Karpas-422 (cell line): ENCODE data around the gene EFNB1. TPM values are rescaled to one million over a fixed set of nuclear protein-coding genes. Genes with fewer than 3 reads are reported as not detected.

Source experiments
- DNase-seq: peaks from one replicate; pipeline ENCODE4 v3.0.0-alpha.2; 2015
- H2AFZ ChIP-seq: fragments of 200-600 bp; sonication (generic); 2 replicates; pipeline ENCODE4 v1.6.1; 2014; ENCODE audit warnings: antibody characterized with exemption, low read length, mixed read lengths
- H3K27ac ChIP-seq: fragments of 200-600 bp; sonication (generic); 2 replicates; pipeline ENCODE4 v1.5.1; 2014; ENCODE audit warnings: mild to moderate bottlenecking, low read length, moderate library complexity
- H3K27me3 ChIP-seq: fragments of 200-600 bp; sonication (generic); 2 replicates; pipeline ENCODE4 v1.6.1; 2014; ENCODE audit warnings: low read length, mixed read lengths
- H3K36me3 ChIP-seq: fragments of 200-600 bp; sonication (generic); 2 replicates; pipeline ENCODE4 v1.6.1; 2014; ENCODE audit warnings: low read length, mixed read lengths; ENCODE audit not compliant: insufficient read depth
- H3K4me1 ChIP-seq: fragments of 200-600 bp; sonication (generic); 2 replicates; pipeline ENCODE4 v1.6.1; 2014; ENCODE audit warnings: mild to moderate bottlenecking, low read length, mixed read lengths
- H3K4me2 ChIP-seq: fragments of 200-600 bp; sonication (generic); 2 replicates; pipeline ENCODE4 v1.6.1; 2014; ENCODE audit warnings: low read length, low read depth, mild to moderate bottlenecking; ENCODE audit not compliant: poor library complexity, severe bottlenecking
- H3K4me3 ChIP-seq: fragments of 200-600 bp; sonication (generic); 2 replicates; pipeline ENCODE4 v1.5.1; 2014; ENCODE audit warnings: mild to moderate bottlenecking, antibody characterized with exemption, low read length, mixed read lengths
- H3K79me2 ChIP-seq: fragments of 200-600 bp; sonication (generic); 2 replicates; pipeline ENCODE4 v1.6.1; 2014; ENCODE audit warnings: mild to moderate bottlenecking, low read length, mixed read lengths
- H3K9ac ChIP-seq: fragments of 200-600 bp; sonication (generic); 2 replicates; pipeline ENCODE4 v1.6.0; 2014; ENCODE audit warnings: low read length
- H3K9me2 ChIP-seq: fragments of 200-600 bp; sonication (generic), shearing (Covaris generic); replicated peaks from 2 replicates; pipeline ENCODE4 v1.6.0; 2014; ENCODE audit warnings: mild to moderate bottlenecking, low read length, moderate library complexity; ENCODE audit not compliant: insufficient read depth
- H3K9me3 ChIP-seq: fragments of 300-700, 200-600 bp; sonication (generic); 2 replicates; pipeline ENCODE4 v1.6.1; 2014; ENCODE audit warnings: low read length, mixed read lengths
- H4K20me1 ChIP-seq: fragments of 200-600 bp; sonication (generic); 2 replicates; pipeline ENCODE4 v1.6.1; 2014; ENCODE audit warnings: mild to moderate bottlenecking, antibody characterized with exemption, low read length, low read depth; ENCODE audit not compliant: insufficient read depth
- total RNA-seq: library from RNA; depleted of rRNA; stranded (reverse); fragments of >200 nt; shearing (Covaris generic); gene quantifications from 2 replicates; pipeline ENCODE4 v1.2.3, GENCODE V29; 2014; ENCODE audit warnings: low replicate concordance

Gene EFNB1
- total RNA-seq, 1 experiment from 2014 or later, result 0.67 TPM

GRCh38 chrX:68831405-68832100, 2.7 kb downstream of the EFNB1 start:
- Histone ChIP-seq H4K20me1 (no peaks in the 10 kb centered on the region; the same call in 1 of the 2 replicates), H3K4me1 (peaks cover 12% of the 10 kb centered on the region), H3K79me2 (no peaks in the 10 kb centered on the region), H3K4me2 (no peak overlapping the region), H3K9me2 (no peaks in the 10 kb centered on the region), H3K9me3 (no peaks in the 10 kb centered on the region), H3K4me3 (no peak overlapping the region), H2AFZ (no peak overlapping the region), H3K36me3 (no peaks in the 10 kb centered on the region), H3K27me3 (no peaks in the 10 kb centered on the region), H3K9ac (no peak overlapping the region), H3K27ac (no peak overlapping the region)
- DNase-seq, result no peak

- H3K4me1 ChIP-seq, result peaks cover 12% of the 10 kb centered on the region
- no peak overlapping the region for H3K4me3 ChIP-seq
- H3K36me3 ChIP-seq, result no peaks in the 10 kb centered on the region
- H4K20me1 ChIP-seq, result no peaks in the 10 kb centered on the region; the same call in 1 of the 2 replicates
- peak; percentile 60 for DNase-seq
- H2AFZ ChIP-seq, result no peak overlapping the region
- H3K4me2 ChIP-seq, result no peak overlapping the region
- no peaks in the 10 kb centered on the region for H3K9me3 ChIP-seq
- no peak overlapping the region for H3K27ac ChIP-seq
- H3K79me2 ChIP-seq, result no peaks in the 10 kb centered on the region
- no peak overlapping the region for H3K9ac ChIP-seq
- H3K9me2 ChIP-seq, result no peaks in the 10 kb centered on the region
- H3K27me3 ChIP-seq, result no peaks in the 10 kb centered on the region
Observed at GRCh38 chrX:68832101-68832416, 3.2 kb downstream of the EFNB1 start.

- H3K27ac ChIP-seq, result no peak overlapping the region
- H2AFZ ChIP-seq, result no peak overlapping the region
- H3K4me3 ChIP-seq, result no peak overlapping the region
- peaks cover 12% of the 10 kb centered on the region for H3K4me1 ChIP-seq
- no peaks in the 10 kb centered on the region; the same call in 1 of the 2 replicates for H4K20me1 ChIP-seq
- no peaks in the 10 kb centered on the region for H3K36me3 ChIP-seq
- H3K9ac ChIP-seq, result no peak overlapping the region
- no peaks in the 10 kb centered on the region for H3K27me3 ChIP-seq
- DNase-seq, result no peak
- no peaks in the 10 kb centered on the region for H3K79me2 ChIP-seq
- no peaks in the 10 kb centered on the region for H3K9me3 ChIP-seq
- no peak overlapping the region for H3K4me2 ChIP-seq
- H3K9me2 ChIP-seq, result no peaks in the 10 kb centered on the region
Observed at GRCh38 chrX:68832516-68833447, 4.0 kb downstream of the EFNB1 start.

- no peak overlapping the region for H2AFZ ChIP-seq
- H4K20me1 ChIP-seq, result no peaks in the 10 kb centered on the region; the same call in 1 of the 2 replicates
- H3K9me3 ChIP-seq, result no peaks in the 10 kb centered on the region
- H3K4me3 ChIP-seq, result no peak overlapping the region
- no peaks in the 10 kb centered on the region for H3K27me3 ChIP-seq
- H3K9ac ChIP-seq, result no peak overlapping the region
- no peak for DNase-seq
- H3K36me3 ChIP-seq, result no peaks in the 10 kb centered on the region
- H3K9me2 ChIP-seq, result no peaks in the 10 kb centered on the region
- H3K27ac ChIP-seq, result no peak overlapping the region
- peaks cover 6% of the 10 kb centered on the region for H3K4me1 ChIP-seq
- no peaks in the 10 kb centered on the region for H3K79me2 ChIP-seq
- no peak overlapping the region for H3K4me2 ChIP-seq
Observed at GRCh38 chrX:68833448-68833805, 4.6 kb downstream of the EFNB1 start.

- Histone ChIP-seq H3K27me3 (no peaks in the 10 kb centered on the region), H3K9me3 (no peaks in the 10 kb centered on the region), H3K9me2 (no peaks in the 10 kb centered on the region), H3K36me3 (no peaks in the 10 kb centered on the region), H3K27ac (no peak overlapping the region), H3K79me2 (no peaks in the 10 kb centered on the region), H3K9ac (no peak overlapping the region), H3K4me3 (no peak overlapping the region), H3K4me2 (no peak overlapping the region), H3K4me1 (peaks cover 5% of the 10 kb centered on the region), H4K20me1 (no peaks in the 10 kb centered on the region; the same call in 1 of the 2 replicates), H2AFZ (no peak overlapping the region)
- peak; percentile 61 for DNase-seq
Observed at GRCh38 chrX:68833855-68834331, 5.1 kb downstream of the EFNB1 start.

- Histone ChIP-seq H3K4me1 (peaks cover 3% of the 10 kb centered on the region; the same call in 1 of the 2 replicates), H3K79me2 (no peaks in the 10 kb centered on the region), H3K9ac (no peak overlapping the region)
Observed at GRCh38 chrX:68834371-68835103, 5.7 kb downstream of the EFNB1 start.

GRCh38 chrX:68835104-68835442, 6.3 kb downstream of the EFNB1 start:
- Histone ChIP-seq H3K27me3 (no peaks in the 10 kb centered on the region), H3K9ac (no peak overlapping the region), H2AFZ (no peak overlapping the region), H3K4me3 (no peak overlapping the region), H3K4me1 (peaks cover 3% of the 10 kb centered on the region; the same call in 1 of the 2 replicates), H3K36me3 (no peaks in the 10 kb centered on the region), H3K4me2 (no peak overlapping the region), H3K9me2 (no peaks in the 10 kb centered on the region), H3K79me2 (no peaks in the 10 kb centered on the region), H4K20me1 (no peaks in the 10 kb centered on the region; the same call in 1 of the 2 replicates), H3K9me3 (no peaks in the 10 kb centered on the region), H3K27ac (no peak overlapping the region)
- no peak for DNase-seq

More at GRCh38 chrX:68834371-68835103, 5.7 kb downstream of the EFNB1 start:
- H3K9me2 ChIP-seq, result no peaks in the 10 kb centered on the region
- no peak overlapping the region for H3K4me2 ChIP-seq
- no peak overlapping the region for H3K27ac ChIP-seq
- no peak overlapping the region for H3K4me3 ChIP-seq
- DNase-seq, result no peak
- no peaks in the 10 kb centered on the region for H3K27me3 ChIP-seq
- H3K36me3 ChIP-seq, result no peaks in the 10 kb centered on the region
- no peaks in the 10 kb centered on the region for H3K9me3 ChIP-seq
- no peaks in the 10 kb centered on the region; the same call in 1 of the 2 replicates for H4K20me1 ChIP-seq
- no peak overlapping the region for H2AFZ ChIP-seq

- no peak overlapping the region for H3K27ac ChIP-seq
- H3K79me2 ChIP-seq, result no peaks in the 10 kb centered on the region
- H3K9ac ChIP-seq, result no peak overlapping the region
- no peaks in the 10 kb centered on the region for H3K9me3 ChIP-seq
- no peaks in the 10 kb centered on the region; the same call in 1 of the 2 replicates for H4K20me1 ChIP-seq
- no peak overlapping the region for H2AFZ ChIP-seq
- no peak overlapping the region for H3K4me3 ChIP-seq
- no peaks in the 10 kb centered on the region for H3K36me3 ChIP-seq
- no peaks in the 10 kb centered on the region for H3K27me3 ChIP-seq
- H3K9me2 ChIP-seq, result no peaks in the 10 kb centered on the region
- no peak overlapping the region for H3K4me2 ChIP-seq
- no peak for DNase-seq
- H3K4me1 ChIP-seq, result peaks cover 3% of the 10 kb centered on the region; the same call in 1 of the 2 replicates
Observed at GRCh38 chrX:68835468-68835867, 6.6 kb downstream of the EFNB1 start.
